HG03571 (cell line): ENCODE data around the gene PSMD13.
A peak's percentile ranks its signal among the peaks of the same experiment; 100 is the strongest.

Experiments
- ATAC-seq: cut with Tn5 transposase; IDR thresholded peaks from one replicate; pipeline ENCODE4 v1.9.1; 2021; ENCODE audit not compliant: unreplicated experiment

The PSMD13 gene

GRCh38 chr11:203945-204586, 32.7 kb upstream of the PSMD13 start:
- ATAC-seq, result no peak

- ATAC-seq, result no peak
Observed at GRCh38 chr11:204587-205109, 32.1 kb upstream of the PSMD13 start.

GRCh38 chr11:205221-206001, 31.4 kb upstream of the PSMD13 start:
- ATAC-seq, result no peak

GRCh38 chr11:206002-206384, 30.8 kb upstream of the PSMD13 start:
- ATAC-seq, result no peak

- ATAC-seq, result peak; percentile 2
Observed at GRCh38 chr11:206526-207207, 30.1 kb upstream of the PSMD13 start.

GRCh38 chr11:207208-207862, 29.4 kb upstream of the PSMD13 start, which contains the start of the genes BET1L and RIC8A:
Gene BET1L, minus strand, starts transcription at chr11:207399. Its CDS starts 78 bp downstream, at chr11:207321.
Gene RIC8A, plus strand, starts transcription at chr11:207708. Its CDS starts 1,147 bp downstream, at chr11:208855.
- peak; percentile 64 for ATAC-seq

- no peak for ATAC-seq
Observed at GRCh38 chr11:207863-208180, 29.0 kb upstream of the PSMD13 start.

DNA sequence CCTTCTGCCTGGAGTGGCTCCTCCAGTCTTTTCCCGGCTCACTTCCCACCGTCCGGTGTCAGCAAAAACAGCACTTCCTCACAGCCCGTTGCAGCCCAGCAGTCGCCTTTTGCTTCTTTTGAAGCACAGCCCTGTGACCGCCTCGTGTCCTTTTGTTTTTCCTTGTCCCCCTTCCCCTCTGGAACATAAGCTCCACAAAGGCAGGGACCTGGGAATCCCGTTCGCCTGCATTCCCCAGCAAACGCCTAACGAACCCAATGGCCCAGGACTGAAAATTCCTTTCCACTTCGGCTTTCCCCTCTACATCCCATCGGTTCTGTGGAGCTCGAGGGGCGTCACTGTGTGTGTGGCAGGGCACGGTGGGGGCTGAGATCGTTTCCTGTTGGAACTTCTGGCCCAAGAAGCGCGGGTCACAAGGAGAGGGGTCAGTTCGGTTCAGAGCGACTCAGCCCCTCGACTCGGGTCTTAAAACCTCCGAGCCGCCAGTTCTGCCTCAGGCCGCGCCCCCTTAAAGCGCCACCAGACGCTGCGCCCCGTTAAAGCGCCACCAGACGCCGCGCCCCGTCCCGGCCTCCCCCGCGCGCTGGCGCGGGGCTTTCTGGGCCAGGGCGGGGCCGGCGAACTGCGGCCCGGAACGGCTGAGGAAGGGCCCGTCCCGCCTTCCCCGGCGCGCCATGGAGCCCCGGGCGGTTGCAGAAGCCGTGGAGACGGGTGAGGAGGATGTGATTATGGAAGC, 28.4 kb upstream of the PSMD13 start:
- peak; percentile 37 for ATAC-seq

- peak; percentile 2 for ATAC-seq
Observed at GRCh38 chr11:208917-209260, 27.9 kb upstream of the PSMD13 start.

DNA sequence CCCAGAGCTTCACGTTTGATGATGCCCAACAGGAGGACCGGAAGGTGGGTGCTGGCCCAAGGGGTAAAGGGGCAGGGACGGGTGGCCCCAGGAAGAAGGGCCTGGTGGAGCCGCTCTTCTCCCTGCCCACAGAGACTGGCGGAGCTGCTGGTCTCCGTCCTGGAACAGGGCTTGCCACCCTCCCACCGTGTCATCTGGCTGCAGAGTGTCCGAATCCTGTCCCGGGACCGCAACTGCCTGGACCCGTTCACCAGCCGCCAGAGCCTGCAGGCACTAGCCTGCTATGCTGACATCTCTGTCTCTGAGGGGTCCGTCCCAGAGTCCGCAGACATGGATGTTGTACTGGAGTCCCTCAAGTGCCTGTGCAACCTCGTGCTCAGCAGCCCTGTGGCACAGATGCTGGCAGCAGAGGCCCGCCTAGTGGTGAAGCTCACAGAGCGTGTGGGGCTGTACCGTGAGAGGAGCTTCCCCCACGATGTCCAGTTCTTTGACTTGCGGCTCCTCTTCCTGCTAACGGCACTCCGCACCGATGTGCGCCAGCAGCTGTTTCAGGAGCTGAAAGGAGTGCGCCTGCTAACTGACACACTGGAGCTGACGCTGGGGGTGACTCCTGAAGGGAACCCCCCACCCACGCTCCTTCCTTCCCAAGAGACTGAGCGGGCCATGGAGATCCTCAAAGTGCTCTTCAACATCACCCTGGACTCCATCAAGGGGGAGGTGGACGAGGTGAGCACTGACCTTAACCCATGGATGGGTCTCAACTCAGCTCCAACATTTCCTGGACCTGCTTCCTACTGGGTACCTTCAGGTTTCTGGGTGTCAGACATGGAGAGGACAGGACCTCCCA, 27.3 kb upstream of the PSMD13 start:
- no peak for ATAC-seq

GRCh38 chr11:210122-210802, 26.5 kb upstream of the PSMD13 start:
- no peak for ATAC-seq

DNA sequence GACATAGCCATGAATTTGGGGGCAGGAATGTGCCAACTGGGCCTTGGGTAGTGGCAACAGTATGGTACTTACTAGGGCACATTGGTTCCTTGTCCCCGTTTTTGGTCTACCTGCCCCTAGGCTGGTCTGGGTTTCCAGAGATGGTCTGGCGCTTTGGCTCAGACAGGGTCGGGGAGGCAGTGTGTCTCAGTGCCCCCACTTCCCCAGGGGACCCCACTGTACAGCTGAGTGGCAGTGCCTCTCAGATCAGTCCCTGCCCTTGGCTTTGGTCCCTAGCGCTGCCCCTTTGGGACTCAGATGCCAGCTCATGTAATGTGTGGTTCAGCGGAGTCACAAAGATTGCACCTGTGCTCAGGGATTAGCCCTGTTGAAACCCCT, 26.0 kb upstream of the PSMD13 start:
- ATAC-seq, result no peak

- no peak for ATAC-seq
Observed at GRCh38 chr11:211295-211694, 25.5 kb upstream of the PSMD13 start.

- no peak for ATAC-seq
Observed at GRCh38 chr11:211741-212140, 25.0 kb upstream of the PSMD13 start.

GRCh38 chr11:212150-213100, 24.4 kb upstream of the PSMD13 start:
- ATAC-seq, result no peak

DNA sequence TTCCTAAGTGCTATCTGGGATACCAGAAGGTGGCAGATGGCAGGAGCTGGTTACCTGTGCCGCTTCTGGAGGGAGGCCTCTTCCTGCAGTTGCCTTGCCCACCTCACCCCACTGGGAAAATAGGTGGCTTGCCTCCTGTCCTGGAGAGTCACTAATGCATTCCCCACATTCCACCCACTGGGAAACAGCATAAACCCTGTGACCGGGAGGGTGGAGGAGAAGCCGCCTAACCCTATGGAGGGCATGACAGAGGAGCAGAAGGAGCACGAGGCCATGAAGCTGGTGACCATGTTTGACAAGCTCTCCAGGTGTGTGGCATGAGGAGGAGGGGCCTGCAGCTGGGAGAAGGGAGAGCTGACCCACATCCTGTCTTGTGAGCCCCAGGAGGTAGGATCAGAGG, 23.7 kb upstream of the PSMD13 start:
- no peak for ATAC-seq

- no peak for ATAC-seq
Observed at GRCh38 chr11:214083-214482, 22.7 kb upstream of the PSMD13 start.

DNA sequence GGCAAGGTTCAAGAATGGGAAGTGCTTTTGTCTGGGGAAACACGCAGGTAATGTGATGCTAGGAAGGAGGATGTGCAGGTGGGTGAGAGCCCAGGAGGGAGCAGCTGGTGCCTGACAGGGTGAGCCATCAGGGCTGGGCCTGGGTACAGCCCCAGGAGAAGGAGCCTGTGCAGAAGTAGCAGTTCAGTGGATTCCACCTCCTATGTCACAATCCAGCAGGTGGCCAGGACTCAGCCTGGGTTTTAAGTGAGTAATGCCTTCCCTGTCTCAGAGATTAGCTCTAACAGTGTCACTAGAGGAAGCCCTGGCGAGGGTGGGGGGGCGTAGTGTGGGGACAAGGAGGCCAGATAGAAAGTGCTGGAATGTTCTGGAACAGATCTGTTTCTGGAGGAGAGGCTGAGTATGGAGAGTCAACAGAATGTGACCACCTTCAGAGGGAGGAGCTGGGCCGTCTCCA, 21.2 kb upstream of the PSMD13 start:
- no peak for ATAC-seq
